Measurements from ENCODE around the gene TMPRSS6. TPM values are rescaled to one million over a fixed set of nuclear protein-coding genes. Genes with fewer than 3 reads are reported as not detected.

TMPRSS6 gene
- total RNA-seq, 1 experiment from 2014 or later: not detected

GRCh38 chr22:37119872-37120271, 10.4 kb upstream of the TMPRSS6 start:
- DNase-seq (ENCODE audit: extremely low read depth, low read depth): no peak

- DNase-seq (ENCODE audit: extremely low read depth, low read depth): no peak
These were observed 8.6 kb upstream of the TMPRSS6 start for GRCh38 chr22:37118083-37118482.

- no peak for DNase-seq (ENCODE audit: extremely low read depth, low read depth)
These were observed 7.6 kb upstream of the TMPRSS6 start for GRCh38 chr22:37117092-37117491.

GRCh38 chr22:37115032-37115431, 5.5 kb upstream of the TMPRSS6 start:
- no peak for DNase-seq (ENCODE audit: extremely low read depth, low read depth)

- no peak for DNase-seq (ENCODE audit: extremely low read depth, low read depth)
These were observed 4.2 kb upstream of the TMPRSS6 start for GRCh38 chr22:37113757-37114156.

- no peak for DNase-seq (ENCODE audit: extremely low read depth, low read depth)
These were observed 2.7 kb upstream of the TMPRSS6 start for GRCh38 chr22:37112084-37112728.

- DNase-seq (ENCODE audit: extremely low read depth, low read depth): no peak
These were observed 1.7 kb upstream of the TMPRSS6 start for GRCh38 chr22:37111156-37111717.

GRCh38 chr22:37107816-37108621, 1.5 kb downstream of the TMPRSS6 start:
- no peak for DNase-seq (ENCODE audit: extremely low read depth, low read depth)

- no peak for DNase-seq (ENCODE audit: extremely low read depth, low read depth)
These were observed 3.5 kb downstream of the TMPRSS6 start for GRCh38 chr22:37105990-37106389.

- no peak for DNase-seq (ENCODE audit: extremely low read depth, low read depth)
These were observed 4.4 kb downstream of the TMPRSS6 start for GRCh38 chr22:37105154-37105553.

GRCh38 chr22:37103656-37104452, 5.7 kb downstream of the TMPRSS6 start:
- no peak for DNase-seq (ENCODE audit: extremely low read depth, low read depth)

GRCh38 chr22:37103151-37103550, 6.4 kb downstream of the TMPRSS6 start:
- no peak for DNase-seq (ENCODE audit: extremely low read depth, low read depth)

GRCh38 chr22:37101311-37102066, 8.0 kb downstream of the TMPRSS6 start:
- no peak for DNase-seq (ENCODE audit: extremely low read depth, low read depth)

GRCh38 chr22:37100589-37101127, 8.9 kb downstream of the TMPRSS6 start:
- DNase-seq (ENCODE audit: extremely low read depth, low read depth): no peak

- DNase-seq (ENCODE audit: extremely low read depth, low read depth): no peak
These were observed 10.4 kb downstream of the TMPRSS6 start for GRCh38 chr22:37098976-37099591.

GRCh38 chr22:37097346-37097745, 12.2 kb downstream of the TMPRSS6 start:
- DNase-seq (ENCODE audit: extremely low read depth, low read depth): no peak

- no peak for DNase-seq (ENCODE audit: extremely low read depth, low read depth)
These were observed 14.4 kb downstream of the TMPRSS6 start for GRCh38 chr22:37095113-37095512.

GRCh38 chr22:37094239-37094638, 15.3 kb downstream of the TMPRSS6 start:
- no peak for DNase-seq (ENCODE audit: extremely low read depth, low read depth)

- no peak for DNase-seq (ENCODE audit: extremely low read depth, low read depth)
These were observed 16.5 kb downstream of the TMPRSS6 start for GRCh38 chr22:37092997-37093396.

- DNase-seq (ENCODE audit: extremely low read depth, low read depth): no peak
These were observed 17.5 kb downstream of the TMPRSS6 start for GRCh38 chr22:37091994-37092393.
